K562 (cell line): ENCODE measurements around the gene SPEM3.

Experiments used
- BACH1 ChIP-seq: fragments of 200-800 bp; sonication (Bioruptor generic); IDR thresholded peaks from 2 replicates; pipeline ENCODE4 v1.6.1; 2016; ENCODE audit warnings: missing genetic modification characterization, missing compliant biosample characterization
- CBX2 ChIP-seq: fragments of 200-600 bp; sonication (generic); IDR thresholded peaks from one replicate; pipeline ENCODE4 v1.6.1; 2012; ENCODE audit warnings: mild to moderate bottlenecking, low read length, inconsistent platforms; ENCODE audit not compliant: insufficient read depth, poor library complexity, severe bottlenecking
- CBX5 ChIP-seq: IDR thresholded peaks from 2 replicates; pipeline ENCODE4 v1.6.1; 2014; ENCODE audit warnings: low read depth, borderline replicate concordance
- EP300 ChIP-seq: IDR thresholded peaks from 2 replicates; pipeline ENCODE4 v1.6.1; 2012; ENCODE audit warnings: low read length, improper control_type of control experiment
- EWSR1 ChIP-seq: fragments of 450-650 bp; IDR thresholded peaks from 2 replicates; pipeline ENCODE4 v1.6.1; 2018; ENCODE audit warnings: borderline replicate concordance, mild to moderate bottlenecking, low read depth, moderate library complexity; ENCODE audit not compliant: partially characterized antibody
- EZH2 ChIP-seq: IDR thresholded peaks from 2 replicates; pipeline ENCODE4 v1.6.1; 2012; ENCODE audit warnings: low read depth, mild to moderate bottlenecking, inconsistent platforms, low read length, borderline replicate concordance
- MXI1 ChIP-seq: IDR thresholded peaks from 2 replicates; pipeline ENCODE4 v1.6.1; 2011; ENCODE audit warnings: low read depth, mild to moderate bottlenecking, improper control_type of control experiment, low read length
- NR2C1 ChIP-seq, 2 experiments: fragments of 450-650 bp; IDR thresholded peaks; 2 replicates each; pipeline ENCODE4 v1.6.1; 2017; ENCODE audit warnings: mild to moderate bottlenecking in 2 of 2, antibody characterized with exemption in 1 of 2, inconsistent platforms in 1 of 2, missing compliant biosample characterization in 1 of 2, missing genetic modification characterization in 1 of 2
- TCF7L2 ChIP-seq: fragments of 150-350 bp; IDR thresholded peaks from 2 replicates; pipeline ENCODE4 v1.6.1; 2016; ENCODE audit warnings: low read depth, mild to moderate bottlenecking, low read length, moderate library complexity
- YY1 ChIP-seq, 3 experiments: IDR thresholded peaks; 2 replicates each; pipeline ENCODE4 v1.6.1; 2011; ENCODE audit warnings: low read length in 2 of 3, mild to moderate bottlenecking in 2 of 3, moderate library complexity in 2 of 3, borderline replicate concordance in 1 of 3, control low read depth in 1 of 3, low read depth in 1 of 3; ENCODE audit not compliant: insufficient read depth in 3 of 3, insufficient replicate concordance in 2 of 3, control insufficient read depth in 1 of 3, insufficient read length in 1 of 3; ENCODE audit errors: extremely low read depth in 1 of 3
- TF ChIP-seq, protein P1 (sequence below): fragments of 200-800 bp; sonication (Bioruptor generic); IDR thresholded peaks from 2 replicates; pipeline ENCODE4 v1.6.1; 2016; ENCODE audit warnings: missing genetic modification characterization, missing compliant biosample characterization
- TF ChIP-seq, protein P2 (sequence below), 3 experiments: IDR thresholded peaks in 2 of 3; conservative IDR thresholded peaks in 1 of 3; 2 replicates each; pipeline ENCODE4 v1.5.1; 2011 to 2012; ENCODE audit warnings: low read length in 3 of 3, mild to moderate bottlenecking in 3 of 3, control low read depth in 2 of 3, improper control_type of control experiment in 1 of 3, inconsistent platforms in 1 of 3, low read depth in 1 of 3, mixed read lengths in 1 of 3, moderate library complexity in 1 of 3; ENCODE audit not compliant: insufficient read depth in 2 of 3
- TF ChIP-seq, protein P3 (sequence below): fragments of 450-650 bp; IDR thresholded peaks from 2 replicates; pipeline ENCODE4 v1.6.1; 2016; ENCODE audit warnings: missing biosample characterization, missing genetic modification characterization

GRCh38 chr17:7388856-7389255 lies 39.8 kb upstream of the SPEM3 start:
- TF ChIP-seq CBX2 (no peak), EWSR1 (no peak), YY1 (IDR thresholded peaks at IDR 0.05; ENCODE audit: borderline replicate concordance in 1 of 3, control insufficient read depth in 1 of 3, extremely low read depth in 1 of 3, insufficient read depth in 3 of 3, insufficient read length in 1 of 3, insufficient replicate concordance in 2 of 3, low read depth in 1 of 3, low read length in 2 of 3) (no peak), EZH2 (no peak), NR2C1 (IDR thresholded peaks at IDR 0.05) (no peak), NR2C1 (tag; IDR thresholded peaks at IDR 0.05) (no peak), BACH1 (tag) (no peak), MXI1 (no peak), CBX5 (no peak), EP300 (no peak), TCF7L2 (no peak)
- TF ChIP-seq, protein P1, sequence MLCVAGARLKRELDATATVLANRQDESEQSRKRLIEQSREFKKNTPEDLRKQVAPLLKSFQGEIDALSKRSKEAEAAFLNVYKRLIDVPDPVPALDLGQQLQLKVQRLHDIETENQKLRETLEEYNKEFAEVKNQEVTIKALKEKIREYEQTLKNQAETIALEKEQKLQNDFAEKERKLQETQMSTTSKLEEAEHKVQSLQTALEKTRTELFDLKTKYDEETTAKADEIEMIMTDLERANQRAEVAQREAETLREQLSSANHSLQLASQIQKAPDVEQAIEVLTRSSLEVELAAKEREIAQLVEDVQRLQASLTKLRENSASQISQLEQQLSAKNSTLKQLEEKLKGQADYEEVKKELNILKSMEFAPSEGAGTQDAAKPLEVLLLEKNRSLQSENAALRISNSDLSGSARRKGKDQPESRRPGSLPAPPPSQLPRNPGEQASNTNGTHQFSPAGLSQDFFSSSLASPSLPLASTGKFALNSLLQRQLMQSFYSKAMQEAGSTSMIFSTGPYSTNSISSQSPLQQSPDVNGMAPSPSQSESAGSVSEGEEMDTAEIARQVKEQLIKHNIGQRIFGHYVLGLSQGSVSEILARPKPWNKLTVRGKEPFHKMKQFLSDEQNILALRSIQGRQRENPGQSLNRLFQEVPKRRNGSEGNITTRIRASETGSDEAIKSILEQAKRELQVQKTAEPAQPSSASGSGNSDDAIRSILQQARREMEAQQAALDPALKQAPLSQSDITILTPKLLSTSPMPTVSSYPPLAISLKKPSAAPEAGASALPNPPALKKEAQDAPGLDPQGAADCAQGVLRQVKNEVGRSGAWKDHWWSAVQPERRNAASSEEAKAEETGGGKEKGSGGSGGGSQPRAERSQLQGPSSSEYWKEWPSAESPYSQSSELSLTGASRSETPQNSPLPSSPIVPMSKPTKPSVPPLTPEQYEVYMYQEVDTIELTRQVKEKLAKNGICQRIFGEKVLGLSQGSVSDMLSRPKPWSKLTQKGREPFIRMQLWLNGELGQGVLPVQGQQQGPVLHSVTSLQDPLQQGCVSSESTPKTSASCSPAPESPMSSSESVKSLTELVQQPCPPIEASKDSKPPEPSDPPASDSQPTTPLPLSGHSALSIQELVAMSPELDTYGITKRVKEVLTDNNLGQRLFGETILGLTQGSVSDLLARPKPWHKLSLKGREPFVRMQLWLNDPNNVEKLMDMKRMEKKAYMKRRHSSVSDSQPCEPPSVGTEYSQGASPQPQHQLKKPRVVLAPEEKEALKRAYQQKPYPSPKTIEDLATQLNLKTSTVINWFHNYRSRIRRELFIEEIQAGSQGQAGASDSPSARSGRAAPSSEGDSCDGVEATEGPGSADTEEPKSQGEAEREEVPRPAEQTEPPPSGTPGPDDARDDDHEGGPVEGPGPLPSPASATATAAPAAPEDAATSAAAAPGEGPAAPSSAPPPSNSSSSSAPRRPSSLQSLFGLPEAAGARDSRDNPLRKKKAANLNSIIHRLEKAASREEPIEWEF: no peak
- TF ChIP-seq, protein P2, sequence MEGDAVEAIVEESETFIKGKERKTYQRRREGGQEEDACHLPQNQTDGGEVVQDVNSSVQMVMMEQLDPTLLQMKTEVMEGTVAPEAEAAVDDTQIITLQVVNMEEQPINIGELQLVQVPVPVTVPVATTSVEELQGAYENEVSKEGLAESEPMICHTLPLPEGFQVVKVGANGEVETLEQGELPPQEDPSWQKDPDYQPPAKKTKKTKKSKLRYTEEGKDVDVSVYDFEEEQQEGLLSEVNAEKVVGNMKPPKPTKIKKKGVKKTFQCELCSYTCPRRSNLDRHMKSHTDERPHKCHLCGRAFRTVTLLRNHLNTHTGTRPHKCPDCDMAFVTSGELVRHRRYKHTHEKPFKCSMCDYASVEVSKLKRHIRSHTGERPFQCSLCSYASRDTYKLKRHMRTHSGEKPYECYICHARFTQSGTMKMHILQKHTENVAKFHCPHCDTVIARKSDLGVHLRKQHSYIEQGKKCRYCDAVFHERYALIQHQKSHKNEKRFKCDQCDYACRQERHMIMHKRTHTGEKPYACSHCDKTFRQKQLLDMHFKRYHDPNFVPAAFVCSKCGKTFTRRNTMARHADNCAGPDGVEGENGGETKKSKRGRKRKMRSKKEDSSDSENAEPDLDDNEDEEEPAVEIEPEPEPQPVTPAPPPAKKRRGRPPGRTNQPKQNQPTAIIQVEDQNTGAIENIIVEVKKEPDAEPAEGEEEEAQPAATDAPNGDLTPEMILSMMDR (IDR thresholded peaks at IDR 0.05 in 2 of 3, conservative IDR thresholded peaks at IDR 0.05 in 1 of 3; ENCODE audit: insufficient read depth in 2 of 3, low read depth in 1 of 3, low read length in 3 of 3): no peak
- TF ChIP-seq, protein P3, sequence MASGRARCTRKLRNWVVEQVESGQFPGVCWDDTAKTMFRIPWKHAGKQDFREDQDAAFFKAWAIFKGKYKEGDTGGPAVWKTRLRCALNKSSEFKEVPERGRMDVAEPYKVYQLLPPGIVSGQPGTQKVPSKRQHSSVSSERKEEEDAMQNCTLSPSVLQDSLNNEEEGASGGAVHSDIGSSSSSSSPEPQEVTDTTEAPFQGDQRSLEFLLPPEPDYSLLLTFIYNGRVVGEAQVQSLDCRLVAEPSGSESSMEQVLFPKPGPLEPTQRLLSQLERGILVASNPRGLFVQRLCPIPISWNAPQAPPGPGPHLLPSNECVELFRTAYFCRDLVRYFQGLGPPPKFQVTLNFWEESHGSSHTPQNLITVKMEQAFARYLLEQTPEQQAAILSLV: no peak
